ENCODE measurements around the gene ALOX15B.

- TF ChIP-seq CTCF (conservative IDR thresholded peaks at IDR 0.05): no peak
- TF ChIP-seq EZH2 (IDR thresholded peaks at IDR 0.05; ENCODE audit: low read depth): no peak
These were observed 3.1 kb downstream of the ALOX15B start for GRCh38 chr17:8041979-8042378.

Measured in PC-9 (cell line).